ENCODE measurements around the gene SLK. TPM values are rescaled to one million over a fixed set of nuclear protein-coding genes. Genes with fewer than 3 reads are reported as not detected.

SLK gene
- total and polyA plus RNA-seq, 2 of the 13 experiments (the other 11 are each of a cell fraction or from before 2014, with no cell fraction given): 3.4 to 22.8 TPM

DNA sequence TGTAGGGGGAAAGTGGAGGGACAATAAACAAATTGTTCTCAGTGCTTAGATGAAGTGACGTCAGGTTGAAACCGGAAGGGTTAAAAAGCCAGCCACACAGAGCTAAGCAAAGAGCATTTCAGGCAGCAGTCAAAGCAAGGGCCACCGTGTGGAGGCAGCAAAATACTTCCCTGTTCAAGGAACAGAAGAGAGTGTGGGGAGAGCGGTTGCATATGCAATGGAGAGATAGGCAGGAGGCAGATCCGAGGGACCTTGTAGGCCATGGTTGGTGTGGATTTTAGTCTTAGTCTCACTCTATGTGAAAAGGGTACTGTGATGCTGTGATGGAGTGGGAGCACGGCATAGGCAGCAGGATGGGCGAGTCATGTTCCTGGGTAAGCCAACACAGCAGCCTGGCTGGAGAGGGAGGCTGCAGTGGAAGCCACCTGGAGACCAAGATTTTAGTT, 45.2 kb upstream of the SLK start (continued):
- TF ChIP-seq ZNF644 (CRISPR knock-in tag; IDR thresholded peaks at IDR 0.05; ENCODE audit: low read depth) (peak; percentile 9; the same call in 1 of the 2 replicates), GABPA (IDR thresholded peaks at IDR 0.05; ENCODE audit: low read depth, low read length) (no peak; the same call in 1 of the 2 replicates), GABPA (CRISPR knock-in tag; IDR thresholded peaks at IDR 0.05; ENCODE audit: low read depth) (peak; percentile 48)

DNA sequence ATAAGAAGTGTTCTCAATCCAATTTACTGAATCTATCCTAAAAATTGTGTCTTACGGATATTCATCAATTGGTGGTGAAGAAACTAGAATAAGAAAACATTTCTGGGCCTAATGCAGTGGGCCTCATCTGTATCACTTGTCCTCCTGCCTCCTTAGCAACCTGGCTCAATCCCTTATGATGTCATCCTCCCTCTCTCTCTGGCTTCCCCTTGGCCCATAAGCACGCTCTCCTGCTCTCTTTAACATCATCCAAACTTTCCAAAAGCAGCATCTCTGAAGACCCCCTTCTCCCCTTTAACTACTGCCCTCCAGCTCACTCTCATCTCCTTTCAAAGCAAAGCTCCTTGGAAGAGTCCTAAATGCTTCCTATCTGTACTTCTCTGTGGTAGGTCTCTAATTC, 44.3 kb upstream of the SLK start:
- 87% methylated on average over 2 of the region's 2 CpGs for WGBS (ENCODE audit: low lambda C conversion rate)
- H3K4me3 ChIP-seq (replicated peaks in 1 of 3; ENCODE audit: insufficient read depth in 1 of 3, low read depth in 2 of 3, low read length in 3 of 3): no peak overlapping the region
- ChIA-PET POLR2A (no interaction called here), CTCF (ENCODE audit: low intra/inter-chr PET ratio, low total read pairs) (no interaction called here)
- H3K27me3 ChIP-seq (ENCODE audit: control insufficient read depth in 1 of 2, insufficient read depth in 2 of 2, low read length in 2 of 2): no peaks in the 10 kb centered on the region; a peak in 1 of 5 replicates
- FAIRE-seq (no peak), ATAC-seq (no peak), DNase-seq (ENCODE audit: low spot score) (no peak)
- H3K4me1 ChIP-seq (ENCODE audit: insufficient read depth, low read length): peaks cover 53% of the 10 kb centered on the region
- H3K27ac ChIP-seq (ENCODE audit: extremely low read length, insufficient read depth, low read length): no peak overlapping the region
- H3K36me3 ChIP-seq (replicated peaks in 1 of 2; ENCODE audit: control insufficient read depth in 1 of 2, insufficient read depth in 2 of 2, low read length in 2 of 2): no peaks in the 10 kb centered on the region
- BruUV-seq (replicated peaks): no TSS peak
- H2AFZ ChIP-seq (ENCODE audit: low read length): no peak overlapping the region
- H3K9ac ChIP-seq (ENCODE audit: insufficient read depth, low read depth, low read length): no peak overlapping the region
- intact Hi-C loops (cut with micrococcal nuclease; ENCODE audit: unreplicated experiment) (no loop called here), in situ Hi-C loops (cut with HindIII; ENCODE audit: extremely low pct_ligation_motif_present, low pct_unique_long_range_greater_than_20kb) (no loop called here)
- H3K79me2 ChIP-seq (ENCODE audit: insufficient read depth, low read length): no peaks in the 10 kb centered on the region
- H3K9me3 ChIP-seq (ENCODE audit: low read length): no peaks in the 10 kb centered on the region
- TF ChIP-seq, protein P1, sequence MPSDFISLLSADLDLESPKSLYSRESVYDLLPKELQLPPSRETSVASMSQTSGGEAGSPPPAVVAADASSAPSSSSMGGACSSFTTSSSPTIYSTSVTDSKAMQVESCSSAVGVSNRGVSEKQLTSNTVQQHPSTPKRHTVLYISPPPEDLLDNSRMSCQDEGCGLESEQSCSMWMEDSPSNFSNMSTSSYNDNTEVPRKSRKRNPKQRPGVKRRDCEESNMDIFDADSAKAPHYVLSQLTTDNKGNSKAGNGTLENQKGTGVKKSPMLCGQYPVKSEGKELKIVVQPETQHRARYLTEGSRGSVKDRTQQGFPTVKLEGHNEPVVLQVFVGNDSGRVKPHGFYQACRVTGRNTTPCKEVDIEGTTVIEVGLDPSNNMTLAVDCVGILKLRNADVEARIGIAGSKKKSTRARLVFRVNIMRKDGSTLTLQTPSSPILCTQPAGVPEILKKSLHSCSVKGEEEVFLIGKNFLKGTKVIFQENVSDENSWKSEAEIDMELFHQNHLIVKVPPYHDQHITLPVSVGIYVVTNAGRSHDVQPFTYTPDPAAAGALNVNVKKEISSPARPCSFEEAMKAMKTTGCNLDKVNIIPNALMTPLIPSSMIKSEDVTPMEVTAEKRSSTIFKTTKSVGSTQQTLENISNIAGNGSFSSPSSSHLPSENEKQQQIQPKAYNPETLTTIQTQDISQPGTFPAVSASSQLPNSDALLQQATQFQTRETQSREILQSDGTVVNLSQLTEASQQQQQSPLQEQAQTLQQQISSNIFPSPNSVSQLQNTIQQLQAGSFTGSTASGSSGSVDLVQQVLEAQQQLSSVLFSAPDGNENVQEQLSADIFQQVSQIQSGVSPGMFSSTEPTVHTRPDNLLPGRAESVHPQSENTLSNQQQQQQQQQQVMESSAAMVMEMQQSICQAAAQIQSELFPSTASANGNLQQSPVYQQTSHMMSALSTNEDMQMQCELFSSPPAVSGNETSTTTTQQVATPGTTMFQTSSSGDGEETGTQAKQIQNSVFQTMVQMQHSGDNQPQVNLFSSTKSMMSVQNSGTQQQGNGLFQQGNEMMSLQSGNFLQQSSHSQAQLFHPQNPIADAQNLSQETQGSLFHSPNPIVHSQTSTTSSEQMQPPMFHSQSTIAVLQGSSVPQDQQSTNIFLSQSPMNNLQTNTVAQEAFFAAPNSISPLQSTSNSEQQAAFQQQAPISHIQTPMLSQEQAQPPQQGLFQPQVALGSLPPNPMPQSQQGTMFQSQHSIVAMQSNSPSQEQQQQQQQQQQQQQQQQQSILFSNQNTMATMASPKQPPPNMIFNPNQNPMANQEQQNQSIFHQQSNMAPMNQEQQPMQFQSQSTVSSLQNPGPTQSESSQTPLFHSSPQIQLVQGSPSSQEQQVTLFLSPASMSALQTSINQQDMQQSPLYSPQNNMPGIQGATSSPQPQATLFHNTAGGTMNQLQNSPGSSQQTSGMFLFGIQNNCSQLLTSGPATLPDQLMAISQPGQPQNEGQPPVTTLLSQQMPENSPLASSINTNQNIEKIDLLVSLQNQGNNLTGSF (CRISPR knock-in tag; IDR thresholded peaks at IDR 0.05): no peak
- TF ChIP-seq ATF7 (IDR thresholded peaks at IDR 0.05) (peak; percentile 71), ATF7 (CRISPR knock-in tag; IDR thresholded peaks at IDR 0.05) (no peak), ZNF678 (CRISPR knock-in tag; IDR thresholded peaks at IDR 0.05) (no peak), SNAPC2 (CRISPR knock-in tag; IDR thresholded peaks at IDR 0.05) (no peak), SMARCE1 (IDR thresholded peaks at IDR 0.05; ENCODE audit: borderline replicate concordance) (no peak)
- H3K4me2 ChIP-seq (ENCODE audit: low read depth, low read length): no peak overlapping the region
- H4K20me1 ChIP-seq (ENCODE audit: insufficient read depth, low read length): no peaks in the 10 kb centered on the region

Measured in HepG2 (cell line).